Measurements from ENCODE around the gene TCTA.
"Not testable (repeated sequence)": the region's sequence is repeated elsewhere in the genome, so short reads cannot be mapped to it uniquely, and the experiment has no call there.

TCTA gene, protein sequence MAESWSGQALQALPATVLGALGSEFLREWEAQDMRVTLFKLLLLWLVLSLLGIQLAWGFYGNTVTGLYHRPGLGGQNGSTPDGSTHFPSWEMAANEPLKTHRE

DNA sequence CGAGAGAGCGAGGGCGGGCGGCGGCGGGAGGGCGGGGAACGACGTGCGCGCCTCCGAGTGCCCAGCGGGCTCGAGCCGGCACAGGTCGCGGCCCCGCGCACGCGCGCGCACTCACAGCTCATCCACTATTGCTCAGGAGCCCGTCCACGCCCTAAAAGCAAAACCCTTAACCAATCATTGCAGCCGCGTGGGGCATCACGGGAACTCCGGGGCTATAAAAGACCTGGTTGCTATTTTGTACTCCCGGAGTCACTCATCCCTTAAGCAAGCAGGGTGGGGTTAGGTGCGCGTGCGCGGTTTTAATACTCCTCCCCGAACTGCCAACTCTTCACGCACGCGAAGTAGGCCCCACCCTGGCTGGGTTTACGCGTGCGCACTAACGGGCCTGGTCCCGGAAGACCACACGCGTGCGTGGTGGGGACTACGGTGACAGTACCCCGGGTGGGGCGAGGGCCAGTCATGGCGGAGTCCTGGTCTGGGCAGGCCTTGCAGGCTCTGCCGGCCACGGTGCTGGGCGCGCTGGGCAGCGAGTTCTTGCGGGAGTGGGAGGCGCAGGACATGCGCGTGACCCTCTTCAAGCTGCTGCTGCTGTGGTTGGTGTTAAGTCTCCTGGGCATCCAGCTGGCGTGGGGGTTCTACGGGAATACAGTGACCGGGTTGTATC lies at the start of gene TCTA, which contains the start of gene RHOA:
TCTA (plus strand) TSS at position 456 of the 664 bp plus-strand sequence; CDS start at position 460, 4 bp downstream.
RHOA (minus strand) TSS at position 9 of the 664 bp plus-strand sequence. CDS start 36,387 bp downstream, outside the sequence.
- DNase-seq (ENCODE audit: low read depth, low spot score) = peak; percentile 99

DNA sequence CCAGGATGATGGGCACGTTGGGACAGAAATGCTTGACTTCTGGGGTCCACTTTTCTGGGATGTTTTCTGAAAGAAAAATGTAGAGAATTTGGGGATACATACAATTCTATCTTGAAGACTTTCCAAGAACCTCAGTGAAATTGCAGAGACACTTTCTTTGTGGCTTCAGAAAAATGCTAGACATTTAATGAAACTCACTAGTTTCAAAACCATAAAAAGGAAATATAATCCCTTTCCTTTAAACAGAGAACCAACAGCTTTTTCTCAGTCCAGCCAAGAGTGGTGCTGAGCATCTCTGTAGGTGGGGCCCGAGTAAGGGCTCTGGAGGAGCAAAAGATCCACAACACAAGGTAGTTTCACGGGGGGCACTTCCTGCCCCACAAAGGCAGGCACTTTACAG lies 49.7 kb upstream of the TCTA start:
- DNase-seq (ENCODE audit: low read depth, low spot score) = no peak

DNA sequence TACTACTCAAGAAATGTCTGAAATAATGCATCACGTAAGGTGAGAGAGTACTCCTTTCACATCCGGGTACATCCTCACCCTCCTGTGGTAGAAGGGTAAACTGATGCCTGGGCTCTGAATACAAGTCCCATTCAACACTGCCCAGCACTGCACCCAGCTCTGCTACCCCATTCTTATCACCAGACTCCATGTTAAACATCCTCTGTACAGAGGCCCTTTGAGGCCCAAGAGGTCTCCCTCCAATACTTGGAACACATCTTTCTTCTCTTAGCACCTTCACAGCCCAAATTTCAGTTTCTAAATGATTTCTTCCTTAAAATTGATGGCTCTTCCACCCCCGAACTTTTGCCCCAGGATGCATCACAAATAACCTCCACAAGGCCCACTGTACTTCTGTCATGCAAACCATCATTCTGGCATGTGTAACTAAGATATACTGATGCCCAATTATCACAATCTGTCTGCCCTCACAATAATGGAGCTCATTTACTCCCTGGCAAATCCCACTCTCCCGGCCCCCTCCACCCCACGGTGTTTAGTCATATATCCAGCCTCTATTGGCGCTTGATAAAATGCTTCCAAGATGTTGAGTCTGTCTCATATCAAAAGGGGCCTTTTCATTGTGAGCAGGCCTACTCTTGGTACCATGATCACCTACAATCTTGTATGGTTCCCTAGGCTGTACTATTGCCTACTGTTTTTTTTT lies 41.5 kb upstream of the TCTA start:
- DNase-seq (ENCODE audit: low read depth, low spot score) = no peak

DNA sequence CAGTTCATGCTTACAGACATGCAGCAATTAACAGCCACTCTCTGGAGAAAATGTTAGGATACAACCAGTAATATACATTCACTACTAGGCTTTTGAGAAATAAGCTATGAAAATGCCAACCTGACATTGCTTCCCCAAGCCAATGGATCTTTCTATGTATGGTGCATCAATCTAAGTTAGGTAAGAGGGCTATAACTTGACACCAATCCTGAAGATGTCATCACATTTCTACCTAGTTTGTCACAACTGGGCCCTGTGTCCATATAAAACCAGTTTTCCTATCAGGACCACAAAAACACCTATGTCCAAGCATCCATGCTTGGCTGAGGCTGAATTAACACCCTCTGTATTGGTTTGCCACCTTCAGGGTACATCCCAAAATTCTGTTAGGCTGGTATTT lies 40.3 kb upstream of the TCTA start:
- DNase-seq (ENCODE audit: low read depth, low spot score) = no peak

DNA sequence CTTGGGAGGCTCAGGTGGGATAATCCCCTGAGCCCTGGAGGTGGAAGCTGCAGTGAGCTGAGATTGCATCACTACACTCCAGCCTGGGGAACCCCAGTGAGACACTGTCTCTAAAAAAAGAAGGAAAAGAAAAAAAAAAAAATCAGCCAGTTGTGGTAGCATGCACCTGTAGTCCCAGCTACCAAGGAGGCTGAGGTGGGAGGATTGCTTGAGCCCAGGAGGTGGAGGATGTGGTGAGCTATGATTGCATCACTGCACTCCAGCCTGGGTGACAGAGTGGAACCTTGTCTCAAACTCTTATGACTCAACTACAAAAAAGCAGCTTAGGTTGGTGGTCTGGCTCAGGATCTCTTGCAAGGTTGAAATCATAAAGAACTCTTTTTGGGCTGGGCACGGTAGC lies 34.7 kb upstream of the TCTA start:
- no peak for DNase-seq (ENCODE audit: low read depth, low spot score)

DNA sequence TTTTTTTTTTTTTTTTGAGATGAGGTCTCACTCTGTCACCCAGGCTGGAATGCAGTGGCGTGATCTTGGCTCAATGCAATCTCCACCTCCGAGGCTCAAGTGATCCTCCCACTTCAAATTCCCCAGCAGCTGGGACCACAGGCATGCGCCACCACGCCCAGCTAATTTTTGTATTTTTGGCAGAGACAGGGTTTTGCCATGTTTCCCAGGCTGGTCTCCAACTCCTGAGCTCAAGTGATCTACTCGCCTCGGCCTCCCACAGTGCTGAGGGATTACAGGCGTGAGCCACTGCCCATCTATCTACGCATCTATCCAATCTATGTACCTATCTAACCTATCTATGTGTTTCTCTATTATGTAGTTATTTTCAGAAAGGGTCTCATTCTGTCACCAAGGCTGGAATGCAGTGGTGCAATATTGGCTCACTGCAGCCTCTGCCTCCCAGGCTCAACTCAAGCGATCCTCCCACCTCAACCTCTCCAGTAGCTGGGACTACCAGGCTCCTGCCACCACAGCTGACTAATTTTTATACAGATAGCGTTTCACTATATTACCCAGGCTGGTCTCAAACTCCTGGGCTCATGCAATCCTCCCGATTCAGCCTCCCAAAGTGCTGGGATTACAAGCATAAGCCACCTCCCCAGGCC lies 33.9 kb upstream of the TCTA start:
- no peak for DNase-seq (ENCODE audit: low read depth, low spot score)

DNA sequence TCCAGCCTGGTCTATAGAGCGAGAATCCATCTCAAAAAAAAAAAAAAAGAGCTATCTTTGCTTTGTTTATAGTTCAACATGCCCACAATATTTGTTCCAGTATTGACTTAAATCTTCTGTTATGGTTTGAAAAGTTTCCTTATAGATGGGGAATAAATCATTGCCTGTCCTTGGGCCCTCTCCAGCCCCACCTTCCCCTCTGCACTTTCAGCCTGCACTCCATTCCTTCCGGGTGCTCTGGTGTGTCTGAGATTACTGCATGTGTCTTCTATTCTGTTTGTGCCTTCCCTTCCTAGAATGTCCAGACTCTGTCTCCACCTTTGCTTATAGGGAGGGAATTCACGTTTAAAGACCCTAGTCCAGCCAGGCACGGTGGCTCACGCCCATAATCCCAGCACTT lies 28.8 kb upstream of the TCTA start:
- no peak for DNase-seq (ENCODE audit: low read depth, low spot score)

DNA sequence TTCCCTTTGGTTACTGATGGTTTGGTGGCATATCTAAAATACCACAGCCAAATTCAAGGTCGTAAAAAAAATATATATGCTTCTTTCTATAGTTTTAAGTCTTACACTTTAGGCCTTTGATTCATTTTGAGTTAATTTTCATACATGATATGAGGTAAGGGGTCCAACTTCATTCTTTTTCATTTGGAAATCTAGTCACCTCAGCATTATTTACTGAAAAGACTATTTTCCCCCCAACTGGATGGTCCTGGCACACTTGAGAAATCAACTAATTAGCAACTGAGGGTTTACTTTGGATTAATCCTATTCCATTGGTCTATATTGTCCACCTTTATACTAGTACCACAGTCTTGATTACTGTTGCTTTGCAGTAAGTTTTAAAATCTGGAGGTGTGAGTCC lies 26.6 kb upstream of the TCTA start:
- DNase-seq (ENCODE audit: low read depth, low spot score) = no peak

DNA sequence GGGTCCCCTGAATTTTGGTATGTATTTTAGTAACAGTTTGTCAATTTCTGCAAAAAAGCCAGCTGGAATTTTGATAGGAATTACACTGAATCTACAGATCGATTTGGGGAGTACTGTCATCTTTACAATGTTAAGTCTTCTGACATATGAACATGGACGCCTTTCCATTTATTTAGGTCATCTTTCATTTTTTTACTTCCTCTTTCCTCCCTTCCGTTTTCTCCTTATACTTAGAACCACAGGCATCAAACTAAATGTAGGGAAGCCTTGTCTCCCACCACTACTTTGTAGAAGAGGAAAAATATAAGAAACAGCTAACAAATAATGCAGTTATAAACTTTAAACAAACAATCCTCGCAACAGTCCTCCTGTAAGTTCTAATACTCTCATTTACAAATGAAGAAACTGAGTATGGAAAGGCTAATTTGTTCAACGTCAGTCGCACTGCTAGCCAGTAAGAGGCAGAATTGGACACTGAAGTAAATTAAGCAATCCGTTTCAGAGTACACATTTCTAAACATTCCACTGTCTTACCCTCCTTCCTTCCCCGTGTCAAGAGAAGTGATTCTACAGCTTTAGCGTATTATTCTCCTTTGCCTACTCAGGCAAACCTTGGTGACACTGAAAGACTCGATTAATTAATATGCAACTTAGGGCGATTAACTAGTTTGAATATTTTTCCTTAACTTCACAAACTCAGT lies 26.0 kb upstream of the TCTA start:
- DNase-seq (ENCODE audit: low read depth, low spot score) = no peak

DNA sequence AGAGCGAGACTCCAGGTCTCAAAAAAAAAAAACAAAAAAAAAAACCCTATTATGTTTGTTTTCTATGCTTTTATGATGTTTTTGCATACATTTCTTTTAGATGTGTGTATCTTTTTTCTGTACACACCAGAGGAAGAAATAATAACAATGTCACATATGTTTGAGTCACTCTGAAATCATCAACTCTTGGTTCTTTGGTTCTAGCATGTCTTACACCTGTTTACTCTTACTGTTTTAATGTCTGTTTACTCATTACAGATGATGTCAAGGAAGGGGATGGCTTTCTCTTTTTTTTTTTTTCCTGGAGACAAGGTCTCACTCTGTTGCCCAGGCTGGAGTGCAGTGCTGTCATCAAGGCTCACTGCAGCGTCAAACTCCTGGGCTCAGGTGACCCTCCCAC lies 24.5 kb upstream of the TCTA start:
- no peak for DNase-seq (ENCODE audit: low read depth, low spot score)

DNA sequence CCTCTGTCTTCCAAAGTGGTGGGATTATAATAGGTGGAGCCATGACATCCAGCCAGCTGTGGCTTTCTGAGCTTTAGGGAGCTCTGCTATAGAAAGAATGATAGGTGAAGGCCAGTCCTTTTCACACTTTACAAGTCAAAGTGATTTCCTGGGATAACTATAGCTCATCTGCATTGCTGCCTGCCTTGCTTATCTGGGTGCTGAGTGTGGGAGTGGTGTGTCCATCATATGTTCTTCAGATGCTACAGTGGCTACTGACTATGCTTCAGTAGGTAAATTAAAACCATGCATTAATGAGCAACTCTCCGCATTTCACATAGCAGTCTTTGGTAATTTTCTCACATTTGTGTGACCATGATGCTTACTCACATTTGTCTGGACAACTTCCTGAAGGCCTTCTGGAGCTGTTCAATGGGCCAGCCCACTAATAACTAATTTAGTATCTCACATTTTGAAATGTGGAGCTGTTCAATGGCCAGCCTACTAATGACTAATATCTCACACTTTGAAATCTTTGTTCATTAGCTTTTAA lies 23.9 kb upstream of the TCTA start:
- no peak for DNase-seq (ENCODE audit: low read depth, low spot score)

DNA sequence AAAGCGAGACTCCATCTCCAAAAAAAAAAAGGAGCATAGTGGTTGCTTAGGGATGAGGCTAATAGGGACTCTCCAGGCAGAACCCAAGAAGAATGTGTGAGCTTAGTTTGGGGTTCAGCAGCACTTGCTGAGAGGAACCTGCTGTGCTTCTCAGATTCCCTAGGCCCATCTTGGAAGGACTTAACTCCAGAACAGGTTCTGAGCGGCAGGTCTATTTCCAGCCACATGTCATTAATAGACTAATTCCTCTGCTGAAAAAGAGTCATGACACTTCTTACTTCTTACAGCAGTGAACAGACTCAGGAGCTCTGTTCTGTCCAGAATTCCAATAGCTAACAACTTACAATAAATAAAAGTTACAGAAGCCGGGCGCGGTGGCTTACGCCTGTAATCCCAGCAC lies 22.9 kb upstream of the TCTA start:
- DNase-seq (ENCODE audit: low read depth, low spot score) = no peak

DNA sequence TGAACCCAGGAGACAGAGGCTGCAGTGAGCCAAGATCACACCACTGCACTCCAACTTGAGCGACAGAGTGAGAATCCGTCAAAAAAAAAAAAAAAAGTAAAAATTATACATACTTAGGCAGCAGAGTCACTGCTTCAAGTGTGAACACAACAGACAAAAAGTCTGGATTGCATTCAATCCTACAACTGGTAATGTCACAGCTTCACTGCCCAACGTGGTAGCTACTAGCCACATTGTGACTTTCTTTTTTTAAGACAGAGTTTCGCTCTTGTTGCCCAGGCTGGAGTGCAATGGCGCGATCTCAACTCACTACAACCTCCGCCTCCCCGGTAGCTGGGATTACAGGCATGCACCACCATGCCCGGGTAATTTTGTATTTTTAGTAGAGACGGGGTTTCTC lies 20.9 kb upstream of the TCTA start:
- not testable (repeated sequence) for DNase-seq (ENCODE audit: low read depth, low spot score)

DNA sequence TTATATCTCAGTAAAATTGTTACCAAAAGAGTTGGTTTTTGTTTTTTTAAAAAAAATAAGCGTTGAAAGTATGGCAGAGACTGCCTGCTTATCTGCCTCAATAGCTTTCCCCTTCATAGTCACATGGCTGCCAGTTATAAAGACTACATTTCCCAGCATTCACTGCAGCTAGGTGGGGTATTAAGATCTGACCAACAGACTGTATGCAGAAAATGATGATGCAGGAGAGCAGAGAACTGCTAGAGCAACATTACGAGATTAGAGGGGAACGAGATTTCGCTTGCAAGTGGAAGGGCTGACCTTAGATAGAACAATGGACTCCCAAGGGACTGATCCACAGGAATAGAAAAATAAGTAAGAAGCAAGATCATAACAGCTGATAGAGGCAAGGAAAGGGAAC lies 14.8 kb upstream of the TCTA start:
- DNase-seq (ENCODE audit: low read depth, low spot score) = peak; percentile 41

DNA sequence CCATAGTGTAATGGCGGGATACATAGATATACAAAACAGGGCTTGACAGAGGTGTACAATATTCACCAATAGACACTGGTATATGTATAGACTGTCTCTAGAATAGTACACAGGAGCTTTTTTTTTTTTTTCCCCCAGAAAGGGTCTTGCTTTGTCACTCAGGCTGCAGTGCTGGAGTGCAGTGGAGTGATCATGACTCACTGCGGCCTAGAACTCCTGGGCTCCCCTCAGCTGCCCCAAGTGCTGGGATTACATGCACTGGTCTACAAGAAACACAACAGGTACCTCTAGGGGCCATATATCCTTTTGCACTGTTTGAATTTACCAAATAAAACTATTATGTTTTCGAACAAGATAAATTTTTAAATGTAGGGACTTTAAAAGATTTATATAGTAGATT lies 12.8 kb upstream of the TCTA start:
- no peak for DNase-seq (ENCODE audit: low read depth, low spot score)

DNA sequence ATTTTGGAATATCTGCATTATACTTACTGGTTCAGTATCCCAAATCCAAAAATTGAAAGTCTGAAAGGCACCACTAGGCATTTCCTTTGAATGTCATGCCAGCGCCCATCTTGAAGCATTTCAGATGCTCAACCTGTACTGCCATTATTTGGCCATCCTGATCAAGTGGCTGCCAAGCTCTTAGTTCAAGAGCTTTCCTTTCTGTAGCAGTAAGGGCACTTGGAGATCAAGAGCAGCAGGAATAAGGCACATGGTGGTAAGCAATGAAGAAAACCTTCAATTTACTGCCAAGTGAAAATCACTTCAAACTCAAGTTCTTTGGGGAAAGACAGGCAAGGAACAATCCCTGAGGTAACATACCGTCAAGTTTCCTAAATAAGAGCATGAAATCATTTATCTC lies 10.5 kb upstream of the TCTA start:
- DNase-seq (ENCODE audit: low read depth, low spot score) = no peak

DNA sequence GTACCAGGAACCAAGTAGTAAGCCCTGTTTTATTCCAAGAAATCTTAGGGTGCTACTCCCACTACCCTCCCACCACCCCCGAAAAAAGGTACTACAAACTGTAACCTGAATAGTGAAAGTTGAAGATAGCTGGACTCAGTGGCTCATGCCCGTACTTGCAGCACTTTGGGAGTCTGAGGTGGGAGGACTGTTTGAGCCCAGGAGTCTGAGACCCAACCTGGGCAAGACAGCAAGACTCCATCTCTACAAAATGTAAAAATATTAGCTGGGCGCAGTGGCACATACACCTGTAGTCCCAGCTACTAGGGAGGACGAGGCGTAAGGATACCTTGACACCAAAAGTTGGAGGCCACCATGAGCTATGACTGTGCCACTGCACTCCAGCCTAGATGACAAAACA lies 8.3 kb upstream of the TCTA start:
- no peak for DNase-seq (ENCODE audit: low read depth, low spot score)

DNA sequence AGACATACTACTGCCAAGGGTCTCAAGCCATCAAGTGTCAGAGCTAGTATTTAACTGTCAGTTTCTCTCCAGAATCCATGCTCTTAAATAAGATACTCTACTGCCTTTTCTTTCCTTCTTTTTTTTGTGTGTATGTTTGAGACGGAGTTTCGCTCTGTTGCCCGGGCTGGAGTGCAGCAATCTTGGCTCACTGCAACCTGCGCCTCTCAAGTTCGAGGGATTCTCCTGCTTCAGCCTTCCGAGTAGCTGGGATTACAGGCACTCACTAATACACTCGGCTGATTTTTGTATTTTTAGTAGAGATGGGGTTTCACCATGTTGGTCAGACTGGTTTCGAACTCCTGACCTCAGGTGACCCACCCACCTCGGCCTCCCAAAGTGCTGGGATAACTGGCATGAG lies 6.7 kb upstream of the TCTA start:
- DNase-seq (ENCODE audit: low read depth, low spot score) = not testable (repeated sequence)

DNA sequence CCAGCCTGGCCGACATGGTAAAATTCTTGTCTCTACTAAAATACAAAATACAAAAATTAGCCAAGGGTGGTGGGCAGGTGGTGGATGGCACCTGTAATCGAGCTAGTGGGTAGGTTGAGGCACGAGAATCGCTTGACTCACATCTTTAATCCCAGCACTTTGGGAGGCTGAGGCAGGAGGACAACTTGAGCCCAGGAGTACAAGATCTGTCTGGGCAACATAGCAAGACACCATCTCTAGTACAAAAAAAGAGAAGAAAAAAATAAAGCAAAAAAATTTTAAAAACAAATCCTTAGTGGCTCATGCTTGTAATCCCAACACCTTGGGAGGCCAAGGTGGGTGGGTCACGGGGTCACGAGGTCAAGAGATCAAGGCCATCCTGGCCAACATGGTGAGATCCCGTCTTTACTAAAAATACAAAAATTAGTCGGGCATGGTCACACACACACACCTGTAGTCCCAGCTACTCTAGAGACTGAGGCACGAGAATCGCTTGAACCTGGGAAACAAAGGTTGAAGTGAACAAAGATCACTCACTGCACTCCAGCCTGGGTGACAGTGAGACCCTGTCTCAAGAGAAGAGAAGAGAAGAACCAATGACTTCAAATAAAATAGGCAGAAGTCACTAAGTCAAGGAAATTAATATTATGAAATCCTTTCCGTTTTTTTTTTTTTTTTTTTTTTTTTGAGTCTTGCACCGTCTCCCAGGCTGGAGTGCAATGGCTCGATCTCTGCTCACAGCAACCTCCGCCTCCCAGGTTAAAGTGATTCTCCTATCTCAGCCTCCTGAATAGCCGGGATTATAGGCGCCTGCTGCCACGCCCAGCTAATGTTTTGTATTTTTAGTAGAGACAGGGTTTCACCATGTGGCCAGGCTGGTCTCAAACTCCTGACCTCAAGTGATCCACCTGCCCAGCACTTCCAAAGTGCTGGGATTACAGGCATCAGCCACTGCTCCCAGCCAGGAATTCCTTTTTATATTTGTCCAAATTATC lies 5.4 kb upstream of the TCTA start:
- DNase-seq (ENCODE audit: low read depth, low spot score) = no peak

DNA sequence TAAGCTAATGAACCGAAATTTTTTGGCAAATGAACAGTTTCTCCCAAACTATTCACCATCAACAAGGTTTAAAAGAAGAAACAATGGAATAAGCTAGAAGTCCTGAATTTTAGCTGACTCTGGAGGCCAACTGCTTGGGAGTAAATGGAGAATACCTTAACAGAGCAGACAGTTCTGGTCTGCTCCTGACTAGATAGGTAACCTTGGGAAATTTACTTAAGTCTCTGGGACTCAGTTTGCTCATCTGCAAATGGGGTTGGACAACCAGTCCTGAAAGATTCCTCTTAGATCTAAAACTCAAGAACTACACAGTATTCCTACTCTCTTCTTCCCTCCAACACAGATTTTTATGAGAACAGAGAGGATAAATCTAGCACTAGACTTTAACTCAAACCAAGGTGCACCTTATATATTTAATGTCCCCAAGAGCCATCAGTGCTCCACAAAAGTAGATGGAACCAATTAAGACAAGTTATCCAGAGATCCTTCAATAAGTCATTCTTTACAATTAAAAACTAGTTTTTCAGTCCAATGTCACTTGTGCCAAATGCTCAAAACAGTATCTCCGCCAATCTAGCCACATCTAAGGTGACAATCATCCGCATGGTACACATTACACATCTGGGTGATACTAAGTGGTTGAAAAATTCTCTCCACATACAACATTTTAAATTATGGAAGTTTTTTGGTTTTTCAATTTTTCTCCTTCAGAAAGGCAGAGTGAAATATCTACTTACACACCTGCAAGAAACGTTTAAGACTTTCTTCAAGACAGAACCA lies 2.0 kb upstream of the TCTA start:
- no peak for DNase-seq (ENCODE audit: low read depth, low spot score)

All from brain pericyte (primary cell).